Measurements from ENCODE around the gene ELF3. TPM values are rescaled to one million over a fixed set of nuclear protein-coding genes. Genes with fewer than 3 reads are reported as not detected.

ELF3 gene
- total RNA-seq, 2 donors from 2014 or later: 1.6 to 2.0 TPM

DNA sequence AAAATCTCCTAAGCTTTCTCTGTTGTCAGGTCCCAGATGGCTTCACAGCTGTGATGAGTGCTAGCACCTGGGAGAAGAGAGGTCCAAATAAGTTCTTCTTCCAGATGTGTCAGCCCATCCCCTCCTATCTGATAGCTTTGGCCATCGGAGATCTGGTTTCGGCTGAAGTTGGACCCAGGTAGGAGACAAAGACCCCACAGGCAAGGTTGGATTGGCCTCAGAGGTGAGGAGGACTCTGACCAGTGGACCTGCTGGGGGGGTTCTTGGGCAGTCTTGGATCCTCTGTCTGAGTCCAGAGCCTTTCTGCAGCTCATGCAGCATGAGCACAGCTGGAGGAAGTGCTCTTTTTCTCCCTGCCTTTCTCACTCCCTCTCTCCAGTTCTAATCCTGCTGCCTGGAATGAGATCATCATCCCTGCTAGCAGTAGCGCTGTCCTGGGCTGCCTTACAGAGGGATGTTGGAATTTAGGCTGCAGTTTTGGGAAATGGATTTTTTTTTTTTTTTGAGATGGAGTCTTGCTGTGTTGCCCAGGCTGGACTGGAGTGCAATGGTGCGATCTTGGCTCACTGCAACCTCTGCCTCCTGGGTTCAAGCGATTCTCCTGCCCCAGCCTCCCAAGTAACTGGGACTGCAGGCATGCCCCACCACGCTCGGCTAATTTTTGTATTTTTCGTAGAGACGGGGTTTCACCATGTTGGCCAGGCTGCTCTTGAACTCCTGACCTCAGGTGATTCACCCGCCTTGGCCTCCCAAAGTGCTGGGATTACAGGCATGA lies 20.8 kb upstream of the ELF3 start:
- Mint-ChIP-seq H3K4me1 (peaks cover 14% of the 10 kb centered on the region), H3K27me3 (no peaks in the 10 kb centered on the region), H3K4me3 (no peak overlapping the region), H3K27ac (no peak overlapping the region), H3K36me3 (ENCODE audit: low read depth) (peaks cover 9% of the 10 kb centered on the region)
- ATAC-seq (no peak), DNase-seq (no peak)
- H3K9me3 ChIP-seq (ENCODE audit: control insufficient read depth, low read length, poor library complexity, severe bottlenecking): no peaks in the 10 kb centered on the region

DNA sequence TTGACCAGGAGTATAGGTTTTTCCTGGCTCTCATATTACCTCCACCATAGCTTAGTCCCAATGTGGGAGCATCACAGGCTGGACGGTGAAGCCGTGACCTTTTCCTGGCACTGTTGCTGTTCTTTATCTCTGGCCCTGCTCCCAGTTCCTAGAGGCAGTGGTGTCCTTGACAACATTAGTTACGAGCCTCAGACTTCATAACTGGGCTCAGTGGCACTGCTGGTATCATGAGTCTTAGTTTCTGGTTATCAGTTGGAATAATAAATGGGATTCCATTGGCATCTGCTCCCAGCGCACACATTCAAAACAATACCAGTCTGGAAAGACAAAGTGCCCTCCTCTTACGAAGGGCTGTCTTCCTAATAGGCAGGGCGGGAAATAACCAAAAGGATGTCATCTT lies 20.0 kb upstream of the ELF3 start:
- H3K27ac Mint-ChIP-seq: no peak overlapping the region

DNA sequence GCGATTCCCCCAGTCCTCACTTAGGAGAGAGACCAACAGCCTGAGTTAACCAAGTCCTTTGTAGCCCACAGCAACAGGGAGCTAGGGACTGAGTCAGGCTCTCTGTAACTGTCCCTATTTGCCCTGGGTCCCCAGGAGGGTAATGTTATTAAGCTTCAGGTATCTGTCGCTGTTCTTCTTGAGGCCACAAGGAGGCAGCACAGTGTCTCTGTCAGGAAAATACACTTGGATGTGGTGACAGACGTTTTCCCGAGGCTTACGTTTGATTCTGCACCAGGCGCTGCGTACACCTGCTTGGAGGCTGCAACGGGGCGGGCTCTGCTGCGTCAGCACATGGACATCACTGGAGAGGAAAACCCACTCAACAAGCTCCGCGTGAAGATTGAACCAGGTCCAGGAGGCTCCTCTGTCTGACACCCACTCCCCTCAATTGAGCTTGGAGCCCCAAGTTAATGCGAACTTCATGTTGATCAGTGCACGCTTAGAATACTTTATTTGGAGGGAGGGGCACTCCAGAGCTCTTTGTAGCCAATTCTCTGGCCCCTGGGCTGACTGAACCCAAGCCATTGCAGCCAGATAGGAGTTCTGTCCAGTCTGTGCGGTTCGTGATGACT lies 10.7 kb upstream of the ELF3 start:
- Mint-ChIP-seq H3K27me3 (no peaks in the 10 kb centered on the region), H3K36me3 (ENCODE audit: low read depth) (peaks cover 8% of the 10 kb centered on the region), H3K4me1 (no peaks in the 10 kb centered on the region), H3K27ac (no peak overlapping the region), H3K4me3 (no peak overlapping the region)
- ATAC-seq (peak; percentile 80), DNase-seq (no peak)
- no peaks in the 10 kb centered on the region for H3K9me3 ChIP-seq (ENCODE audit: control insufficient read depth, low read length, poor library complexity, severe bottlenecking)

More for the DNA sequence above, 20.0 kb upstream of the ELF3 start:
- DNase-seq: no peak
- ATAC-seq: no peak
- no peaks in the 10 kb centered on the region for H3K9me3 ChIP-seq (ENCODE audit: control insufficient read depth, low read length, poor library complexity, severe bottlenecking)
- peaks cover 14% of the 10 kb centered on the region for H3K4me1 Mint-ChIP-seq
- no peaks in the 10 kb centered on the region for H3K27me3 Mint-ChIP-seq
- peaks cover 9% of the 10 kb centered on the region for H3K36me3 Mint-ChIP-seq (ENCODE audit: low read depth)
- H3K4me3 Mint-ChIP-seq: no peak overlapping the region

DNA sequence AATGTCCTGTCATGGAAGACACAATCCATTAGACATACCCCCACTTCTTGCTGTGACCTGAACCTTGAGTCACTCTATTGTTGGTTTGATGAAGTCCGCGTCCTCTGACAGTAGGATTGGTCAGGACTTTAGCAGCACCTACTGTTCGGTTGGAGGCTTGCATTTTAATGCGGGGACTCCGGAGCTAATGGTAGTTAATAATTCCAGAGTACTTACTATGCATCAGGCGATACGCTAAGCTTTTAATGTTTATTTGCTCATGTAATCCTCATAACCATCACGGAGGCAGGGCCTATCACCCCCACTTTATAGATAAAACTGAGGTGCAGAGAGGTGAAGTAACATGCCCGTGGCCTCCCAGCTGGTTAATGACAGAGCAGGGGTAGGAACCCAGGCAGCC lies 7.9 kb upstream of the ELF3 start:
- DNase-seq (no peak), ATAC-seq (no peak)
- H3K27me3 Mint-ChIP-seq: no peaks in the 10 kb centered on the region
- no peak overlapping the region for H3K27ac Mint-ChIP-seq
- no peak overlapping the region for H3K4me3 Mint-ChIP-seq
- H3K4me1 Mint-ChIP-seq: no peaks in the 10 kb centered on the region
- no peaks in the 10 kb centered on the region for H3K9me3 ChIP-seq (ENCODE audit: control insufficient read depth, low read length, poor library complexity, severe bottlenecking)
- peaks cover 4% of the 10 kb centered on the region for H3K36me3 Mint-ChIP-seq (ENCODE audit: low read depth)

DNA sequence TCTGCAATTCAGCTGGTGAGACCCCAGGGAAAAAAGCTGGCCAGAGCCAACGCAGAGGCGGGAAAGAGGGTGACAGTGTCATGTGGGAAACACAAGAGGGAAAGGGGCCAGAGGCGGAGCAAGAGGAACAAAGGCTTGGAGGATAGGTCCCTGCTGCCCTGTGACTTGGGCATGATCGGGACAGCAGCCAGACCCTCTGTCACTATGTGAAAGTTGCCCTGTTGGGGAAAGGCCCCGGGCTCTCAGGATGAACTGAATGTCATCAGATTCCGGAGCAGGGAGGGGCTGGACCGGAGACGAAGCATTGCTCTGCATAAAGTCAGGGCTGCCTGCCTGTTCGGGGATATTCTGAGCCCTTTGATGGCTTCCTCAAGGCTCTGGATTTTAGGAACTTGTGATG lies 5.7 kb upstream of the ELF3 start:
- no peak overlapping the region for H3K27ac Mint-ChIP-seq
- H3K27me3 Mint-ChIP-seq: no peaks in the 10 kb centered on the region
- peaks cover 4% of the 10 kb centered on the region for H3K36me3 Mint-ChIP-seq (ENCODE audit: low read depth)
- ATAC-seq (no peak), DNase-seq (no peak)
- H3K4me1 Mint-ChIP-seq: peaks cover 2% of the 10 kb centered on the region
- H3K4me3 Mint-ChIP-seq: no peak overlapping the region
- H3K9me3 ChIP-seq (ENCODE audit: control insufficient read depth, low read length, poor library complexity, severe bottlenecking): no peaks in the 10 kb centered on the region

DNA sequence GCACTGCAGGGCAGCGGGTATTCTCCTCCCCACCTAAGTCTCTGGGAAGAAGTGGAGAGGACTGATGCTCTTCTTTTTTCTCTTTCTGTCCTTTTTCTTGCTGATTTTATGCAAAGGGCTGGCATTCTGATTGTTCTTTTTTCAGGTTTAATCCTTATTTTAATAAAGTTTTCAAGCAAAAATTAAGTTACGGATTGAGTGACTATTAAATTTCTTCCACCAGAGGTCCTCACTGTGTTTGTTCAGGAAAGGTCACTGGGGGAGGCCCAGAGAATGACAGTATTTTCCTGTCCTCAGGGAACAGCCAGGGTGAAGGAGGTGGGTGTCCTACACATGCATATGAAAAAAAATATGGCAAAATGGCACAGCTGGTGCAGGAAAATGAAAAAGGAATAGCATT lies 4.4 kb upstream of the ELF3 start:
- no peak for ATAC-seq
- no peaks in the 10 kb centered on the region for H3K9me3 ChIP-seq (ENCODE audit: control insufficient read depth, low read length, poor library complexity, severe bottlenecking)
- H3K27me3 Mint-ChIP-seq: no peaks in the 10 kb centered on the region
- peaks cover 2% of the 10 kb centered on the region for H3K4me1 Mint-ChIP-seq
- H3K36me3 Mint-ChIP-seq (ENCODE audit: low read depth): peaks cover 4% of the 10 kb centered on the region
- no peak overlapping the region for H3K4me3 Mint-ChIP-seq
- no peak overlapping the region for H3K27ac Mint-ChIP-seq
- DNase-seq: no peak

DNA sequence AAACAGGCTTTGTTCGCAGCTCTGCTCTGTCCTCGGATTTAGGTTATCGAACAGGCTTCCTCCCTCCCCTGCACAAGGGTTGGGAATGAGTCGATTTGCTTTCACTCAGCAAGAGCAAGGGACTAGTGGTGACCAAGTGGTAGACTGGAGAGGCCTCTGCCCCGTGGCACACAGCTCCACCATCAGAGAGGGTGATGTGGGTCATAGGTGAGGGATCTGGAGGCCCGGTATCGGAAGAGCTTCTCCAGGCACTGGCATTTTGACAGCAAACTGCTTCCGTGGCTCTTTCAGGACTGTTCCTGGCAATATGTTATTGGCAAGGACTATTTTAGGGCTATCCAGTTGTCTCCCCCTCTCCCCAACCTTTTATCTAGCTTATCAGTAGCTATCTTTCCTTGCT lies 3.1 kb upstream of the ELF3 start:
- Mint-ChIP-seq H3K27me3 (no peaks in the 10 kb centered on the region), H3K27ac (peak overlapping the region; percentile 21), H3K36me3 (ENCODE audit: low read depth) (peaks cover 4% of the 10 kb centered on the region), H3K4me1 (peaks cover 2% of the 10 kb centered on the region), H3K4me3 (no peak overlapping the region)
- no peak for ATAC-seq
- no peak for DNase-seq
- H3K9me3 ChIP-seq (ENCODE audit: control insufficient read depth, low read length, poor library complexity, severe bottlenecking): no peaks in the 10 kb centered on the region

DNA sequence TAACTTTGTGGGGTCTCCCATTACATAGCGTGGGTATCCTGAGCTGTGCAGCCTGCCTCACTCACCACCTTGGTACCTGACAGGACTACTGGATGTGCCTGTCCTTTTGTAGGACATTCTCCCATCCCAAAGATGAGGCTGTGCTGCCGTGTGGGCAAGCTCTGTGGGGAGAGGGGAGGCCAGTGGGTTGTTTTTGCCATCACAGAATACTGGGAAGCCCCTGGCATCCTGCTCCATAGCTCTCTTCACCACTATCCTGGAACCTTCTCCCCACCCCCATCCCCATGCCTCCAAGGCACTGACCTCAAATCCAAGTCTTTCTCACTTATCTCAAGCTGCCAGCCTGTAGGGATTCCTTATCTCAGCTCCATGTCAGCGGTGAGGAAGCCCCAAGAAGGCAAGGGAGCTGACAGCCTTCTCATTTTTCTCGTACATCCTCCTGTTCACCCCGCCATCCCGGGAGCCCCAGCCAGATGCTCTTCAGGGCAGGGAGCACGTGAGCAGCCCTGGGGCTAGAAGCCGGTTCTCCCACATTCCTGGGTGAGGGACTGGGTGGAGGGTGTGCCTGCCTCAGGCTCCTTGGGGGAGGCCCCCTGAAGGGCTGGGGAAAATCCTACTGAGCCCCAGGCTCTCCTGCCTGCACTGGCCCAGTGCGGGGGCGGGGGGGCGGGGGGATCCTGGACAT lies 2.4 kb upstream of the ELF3 start:
- H3K9me3 ChIP-seq (ENCODE audit: control insufficient read depth, low read length, poor library complexity, severe bottlenecking): no peaks in the 10 kb centered on the region
- Mint-ChIP-seq H3K27me3 (no peaks in the 10 kb centered on the region), H3K4me3 (no peak overlapping the region), H3K36me3 (ENCODE audit: low read depth) (peaks cover 4% of the 10 kb centered on the region), H3K27ac (no peak overlapping the region), H3K4me1 (peaks cover 2% of the 10 kb centered on the region)
- no peak for ATAC-seq
- no peak for DNase-seq

DNA sequence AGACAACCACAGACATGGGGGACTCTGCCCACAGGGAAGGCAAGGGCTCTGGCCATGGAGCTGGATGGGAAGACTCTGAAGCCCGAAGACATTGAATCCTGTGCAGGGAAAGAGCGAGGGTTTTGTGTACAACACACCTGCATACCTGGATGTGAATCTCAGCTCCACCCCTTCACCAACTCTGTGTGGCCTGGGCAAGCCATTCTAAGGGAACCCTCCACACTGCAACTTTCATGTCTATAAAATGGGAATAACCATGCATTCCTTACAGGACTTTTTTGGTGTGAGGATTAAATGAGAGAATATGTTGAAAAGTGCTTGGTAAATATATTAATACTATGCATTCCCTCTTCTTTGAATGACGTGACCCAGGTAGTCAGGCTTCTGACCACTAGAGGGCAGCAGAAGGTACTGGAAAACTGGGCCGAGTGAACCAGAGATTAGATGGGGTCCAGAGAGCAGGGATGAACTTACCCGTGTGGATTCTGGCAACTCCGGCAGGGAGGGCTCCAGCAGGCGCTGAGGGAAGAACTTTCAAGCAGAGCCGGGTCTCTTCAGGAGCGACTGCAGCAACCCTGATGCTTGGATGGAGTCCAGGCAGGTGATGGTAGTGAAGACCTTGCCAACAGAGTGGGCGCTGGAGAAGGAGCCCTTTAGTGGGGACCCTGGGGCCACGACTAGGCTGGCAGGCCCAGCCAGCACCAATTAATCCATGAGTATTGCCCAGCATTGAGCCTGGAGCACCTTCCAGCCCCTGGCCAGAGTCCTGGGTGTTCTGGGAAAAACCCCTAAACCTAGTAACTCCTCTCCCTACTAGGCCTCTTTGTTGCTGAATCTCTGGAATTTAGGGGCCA lies 834 bp upstream of the ELF3 start:
- Mint-ChIP-seq H3K4me1 (peaks cover 2% of the 10 kb centered on the region), H3K27me3 (no peaks in the 10 kb centered on the region), H3K27ac (no peak overlapping the region), H3K4me3 (no peak overlapping the region), H3K36me3 (ENCODE audit: low read depth) (no peaks in the 10 kb centered on the region)
- peak; percentile 75 for ATAC-seq
- DNase-seq: peak in 1 of 3 donors; percentile 47
- H3K9me3 ChIP-seq (ENCODE audit: control insufficient read depth, low read length, poor library complexity, severe bottlenecking): no peaks in the 10 kb centered on the region

DNA sequence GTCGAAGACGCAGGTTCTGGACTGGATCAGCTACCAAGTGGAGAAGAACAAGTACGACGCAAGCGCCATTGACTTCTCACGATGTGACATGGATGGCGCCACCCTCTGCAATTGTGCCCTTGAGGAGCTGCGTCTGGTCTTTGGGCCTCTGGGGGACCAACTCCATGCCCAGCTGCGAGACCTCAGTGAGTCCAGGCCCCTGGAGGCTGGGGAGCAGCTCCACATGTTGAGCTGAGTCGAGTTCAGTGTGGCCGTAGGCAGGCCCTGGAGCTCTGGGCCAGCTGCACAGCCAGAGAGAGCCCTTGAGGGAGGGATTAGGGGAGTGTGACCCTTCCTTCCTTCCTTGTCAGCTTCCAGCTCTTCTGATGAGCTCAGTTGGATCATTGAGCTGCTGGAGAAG lies 1.6 kb downstream of the ELF3 start:
- no peak overlapping the region for H3K27ac Mint-ChIP-seq
- no peak for DNase-seq
- H3K4me3 Mint-ChIP-seq: no peak overlapping the region
- peaks cover 15% of the 10 kb centered on the region for H3K27me3 Mint-ChIP-seq
- ATAC-seq: no peak
- H3K9me3 ChIP-seq (ENCODE audit: control insufficient read depth, low read length, poor library complexity, severe bottlenecking): no peaks in the 10 kb centered on the region
- H3K4me1 Mint-ChIP-seq: peaks cover 4% of the 10 kb centered on the region
- peaks cover under 1% of the 10 kb centered on the region for H3K36me3 Mint-ChIP-seq (ENCODE audit: low read depth)

DNA sequence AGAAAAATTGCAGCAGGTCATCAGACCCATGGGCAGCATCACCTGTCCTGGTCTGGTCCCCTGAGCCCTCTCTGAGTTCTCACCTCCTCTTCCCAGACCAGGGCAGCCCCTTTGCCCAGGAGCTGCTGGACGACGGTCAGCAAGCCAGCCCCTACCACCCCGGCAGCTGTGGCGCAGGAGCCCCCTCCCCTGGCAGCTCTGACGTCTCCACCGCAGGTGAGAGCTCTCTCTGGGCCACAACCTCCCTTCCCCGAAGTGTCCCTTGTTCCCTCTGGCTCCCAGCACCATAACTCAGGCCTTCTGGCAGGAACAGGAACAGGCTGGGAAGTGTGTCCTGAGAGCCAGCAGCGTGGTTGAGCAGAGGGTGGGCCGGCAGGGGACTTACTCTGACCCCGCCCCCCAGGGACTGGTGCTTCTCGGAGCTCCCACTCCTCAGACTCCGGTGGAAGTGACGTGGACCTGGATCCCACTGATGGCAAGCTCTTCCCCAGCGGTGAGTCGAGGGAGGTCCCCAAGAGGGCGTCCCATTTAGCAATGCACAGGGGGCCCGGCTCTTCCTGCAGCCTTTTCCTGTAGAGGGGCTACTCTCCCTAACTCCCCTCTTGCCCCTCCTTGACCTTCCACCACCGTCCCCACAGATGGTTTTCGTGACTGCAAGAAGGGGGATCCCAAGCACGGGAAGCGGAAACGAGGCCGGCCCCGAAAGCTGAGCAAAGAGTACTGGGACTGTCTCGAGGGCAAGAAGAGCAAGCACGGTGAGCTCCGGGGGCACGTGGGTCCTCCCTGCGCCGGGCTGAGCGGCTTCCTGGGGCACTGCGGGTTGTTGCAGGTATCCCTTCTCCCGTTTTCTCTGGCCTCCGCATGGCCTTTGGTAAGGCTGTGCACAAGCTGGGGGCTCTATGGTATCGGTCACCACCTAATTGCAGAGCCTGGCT lies 2.4 kb downstream of the ELF3 start:
- ATAC-seq (no peak), DNase-seq (no peak)
- Mint-ChIP-seq H3K27ac (no peak overlapping the region), H3K4me1 (peaks cover 4% of the 10 kb centered on the region), H3K4me3 (no peak overlapping the region), H3K27me3 (peaks cover 23% of the 10 kb centered on the region), H3K36me3 (ENCODE audit: low read depth) (peaks cover 2% of the 10 kb centered on the region)
- H3K9me3 ChIP-seq (ENCODE audit: control insufficient read depth, low read length, poor library complexity, severe bottlenecking): no peaks in the 10 kb centered on the region

DNA sequence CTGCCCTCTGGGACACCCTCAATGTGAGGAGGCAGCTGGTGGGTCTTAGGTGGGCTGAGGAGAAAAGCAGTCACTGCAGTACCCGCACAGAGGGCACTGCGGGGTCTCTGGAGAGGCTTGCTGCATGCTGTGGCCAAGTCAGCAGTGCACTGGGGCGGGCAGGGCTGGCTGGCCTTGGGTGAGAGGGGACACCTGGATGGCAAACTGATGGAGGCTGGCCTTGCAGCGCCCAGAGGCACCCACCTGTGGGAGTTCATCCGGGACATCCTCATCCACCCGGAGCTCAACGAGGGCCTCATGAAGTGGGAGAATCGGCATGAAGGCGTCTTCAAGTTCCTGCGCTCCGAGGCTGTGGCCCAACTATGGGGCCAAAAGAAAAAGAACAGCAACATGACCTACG lies 3.2 kb downstream of the ELF3 start:
- Mint-ChIP-seq H3K36me3 (ENCODE audit: low read depth) (peaks cover 2% of the 10 kb centered on the region), H3K27me3 (peaks cover 25% of the 10 kb centered on the region), H3K27ac (no peak overlapping the region), H3K4me1 (peaks cover 4% of the 10 kb centered on the region), H3K4me3 (no peak overlapping the region)
- ATAC-seq: no peak
- no peak for DNase-seq
- no peaks in the 10 kb centered on the region for H3K9me3 ChIP-seq (ENCODE audit: control insufficient read depth, low read length, poor library complexity, severe bottlenecking)
